GM06990 (cell line): ENCODE results near the gene ZNF668.
"Not testable (repeated sequence)": the region's sequence is repeated elsewhere in the genome, so short reads cannot be mapped to it uniquely, and the experiment has no call there.

Source experiments
- DNase-seq: peaks from one replicate; pipeline ENCODE4 v3.0.0-alpha.2; 2011; ENCODE audit not compliant: insufficient read length; ENCODE audit errors: extremely low read depth
- H3K27me3 ChIP-seq: replicated peaks from 2 replicates; pipeline ENCODE4 v1.6.0; 2011; ENCODE audit warnings: low read length; ENCODE audit not compliant: control insufficient read depth, insufficient read depth
- H3K36me3 ChIP-seq: 2 replicates; pipeline ENCODE4 v1.5.1; 2011; ENCODE audit warnings: low read length; ENCODE audit not compliant: control insufficient read depth, insufficient read depth
- H3K4me3 ChIP-seq: replicated peaks from 2 replicates; pipeline ENCODE4 v1.5.1; 2011; ENCODE audit warnings: low read depth, mild to moderate bottlenecking, control low read depth, low read length
- TF ChIP-seq, protein P1 (sequence below): IDR thresholded peaks from 2 replicates; pipeline ENCODE4 v1.5.1; 2011; ENCODE audit warnings: low read length, control low read depth, mild to moderate bottlenecking, inconsistent platforms; ENCODE audit not compliant: insufficient read depth, poor library complexity, severe bottlenecking

Gene ZNF668

DNA sequence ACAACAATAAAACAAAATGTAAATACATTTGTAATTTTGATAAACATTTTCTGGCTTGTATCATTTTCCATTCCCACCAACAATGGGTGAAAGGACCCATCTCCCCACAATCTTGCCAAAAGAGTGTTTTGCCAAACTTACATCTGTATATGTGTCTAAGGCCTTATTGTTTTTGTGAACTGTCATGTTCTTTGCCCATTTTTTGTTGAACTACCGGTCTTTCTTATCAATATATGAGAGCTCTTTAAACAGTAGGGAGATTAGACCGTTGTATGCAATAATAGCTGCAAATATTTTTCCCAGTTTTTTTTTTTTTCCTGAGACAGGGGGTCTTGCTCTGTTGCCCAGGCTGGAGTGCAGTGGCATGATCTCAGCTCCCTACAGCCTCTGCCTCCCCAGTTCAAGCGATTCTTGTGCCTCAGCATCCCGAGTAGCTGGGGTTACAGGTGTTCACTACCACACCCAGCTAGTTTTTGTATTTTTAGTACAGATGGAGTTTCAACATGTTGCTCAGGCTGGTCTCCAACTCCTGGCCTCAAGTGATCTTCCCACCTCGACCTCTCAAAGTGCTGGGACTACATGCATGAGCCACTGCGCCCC, 50.3 kb downstream of the ZNF668 start:
- H3K36me3 ChIP-seq = no peaks in the 10 kb centered on the region
- TF ChIP-seq, protein P1, sequence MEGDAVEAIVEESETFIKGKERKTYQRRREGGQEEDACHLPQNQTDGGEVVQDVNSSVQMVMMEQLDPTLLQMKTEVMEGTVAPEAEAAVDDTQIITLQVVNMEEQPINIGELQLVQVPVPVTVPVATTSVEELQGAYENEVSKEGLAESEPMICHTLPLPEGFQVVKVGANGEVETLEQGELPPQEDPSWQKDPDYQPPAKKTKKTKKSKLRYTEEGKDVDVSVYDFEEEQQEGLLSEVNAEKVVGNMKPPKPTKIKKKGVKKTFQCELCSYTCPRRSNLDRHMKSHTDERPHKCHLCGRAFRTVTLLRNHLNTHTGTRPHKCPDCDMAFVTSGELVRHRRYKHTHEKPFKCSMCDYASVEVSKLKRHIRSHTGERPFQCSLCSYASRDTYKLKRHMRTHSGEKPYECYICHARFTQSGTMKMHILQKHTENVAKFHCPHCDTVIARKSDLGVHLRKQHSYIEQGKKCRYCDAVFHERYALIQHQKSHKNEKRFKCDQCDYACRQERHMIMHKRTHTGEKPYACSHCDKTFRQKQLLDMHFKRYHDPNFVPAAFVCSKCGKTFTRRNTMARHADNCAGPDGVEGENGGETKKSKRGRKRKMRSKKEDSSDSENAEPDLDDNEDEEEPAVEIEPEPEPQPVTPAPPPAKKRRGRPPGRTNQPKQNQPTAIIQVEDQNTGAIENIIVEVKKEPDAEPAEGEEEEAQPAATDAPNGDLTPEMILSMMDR = no peak

DNA sequence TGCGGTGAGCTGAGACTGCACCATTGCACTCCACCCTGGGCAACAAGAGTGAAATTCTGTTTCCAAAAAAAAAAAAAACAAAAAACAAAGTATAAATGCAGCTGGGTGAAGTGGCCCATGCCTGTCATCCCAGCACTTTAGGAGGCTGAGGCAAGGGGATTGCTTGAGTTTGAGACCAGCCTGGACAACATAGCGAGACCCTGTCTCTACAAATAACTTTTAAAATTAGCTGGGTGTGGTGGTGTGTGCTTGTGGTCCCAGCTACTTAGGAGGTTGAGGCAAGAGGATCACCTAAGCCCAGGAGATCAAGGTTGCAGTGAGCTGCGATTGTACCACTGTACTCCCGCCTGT, 50.8 kb downstream of the ZNF668 start:
- Histone ChIP-seq H3K27me3 (no peaks in the 10 kb centered on the region), H3K36me3 (no peaks in the 10 kb centered on the region), H3K4me3 (no peak overlapping the region)
- DNase-seq = no peak
- TF ChIP-seq, protein P1 = no peak

More for the DNA sequence above, 50.3 kb downstream of the ZNF668 start:
- H3K4me3 ChIP-seq = no peak overlapping the region
- H3K27me3 ChIP-seq = no peaks in the 10 kb centered on the region
- DNase-seq = no peak

DNA sequence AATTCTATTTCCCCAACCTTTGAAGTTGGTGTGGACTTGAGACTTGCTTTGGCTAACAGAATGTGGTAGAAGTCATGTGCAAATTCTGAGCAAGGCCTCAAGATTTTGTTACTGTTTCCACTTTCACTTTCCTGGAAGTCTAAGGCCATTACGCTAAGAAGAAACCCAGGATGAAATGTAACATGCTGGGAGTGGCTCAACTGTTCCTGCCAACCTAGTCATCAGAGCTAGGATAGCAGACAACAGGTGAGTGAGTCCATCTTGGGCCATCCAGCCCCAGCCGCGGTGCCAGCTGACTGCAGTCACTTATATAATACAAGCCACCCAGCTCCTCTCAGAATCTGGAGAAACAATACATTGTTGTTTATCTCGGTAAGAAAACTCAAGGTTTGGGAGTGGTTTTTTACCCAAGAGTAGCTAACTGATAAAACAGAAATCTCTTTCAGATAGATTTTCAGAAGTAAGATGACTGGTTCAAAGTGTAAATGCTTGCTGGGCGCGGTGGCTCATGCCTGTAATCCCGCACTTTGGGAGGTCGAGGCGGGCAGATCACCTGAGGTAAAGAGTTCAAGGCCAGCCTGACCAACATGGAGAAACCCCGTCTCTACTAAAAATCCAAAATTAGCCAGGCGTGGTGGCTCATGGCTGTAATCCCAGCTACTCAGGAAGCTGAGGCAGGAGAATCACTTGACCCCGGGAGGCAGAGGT, 51.3 kb downstream of the ZNF668 start:
- Histone ChIP-seq H3K36me3 (no peaks in the 10 kb centered on the region), H3K4me3 (no peak overlapping the region), H3K27me3 (no peaks in the 10 kb centered on the region)
- no peak for DNase-seq
- TF ChIP-seq, protein P1 = no peak

DNA sequence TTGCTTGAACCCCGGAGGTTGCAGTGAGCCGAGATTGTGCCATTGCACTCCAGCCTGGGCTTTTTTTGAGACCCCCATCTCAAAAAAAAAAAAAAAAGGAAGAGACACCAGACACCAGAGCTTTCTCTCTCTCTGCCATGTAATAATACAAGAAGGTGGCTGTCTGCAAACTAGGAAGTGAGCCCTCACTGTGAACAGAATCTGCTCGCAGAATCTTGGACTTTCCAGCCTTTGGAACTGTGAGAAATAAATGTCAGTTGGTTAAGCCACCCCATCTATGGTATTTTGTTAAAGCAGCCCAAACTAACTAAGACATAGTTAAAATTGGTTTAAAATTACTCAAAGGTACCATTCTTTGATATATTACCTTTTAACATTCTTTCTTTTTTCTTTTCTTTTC, 53.5 kb downstream of the ZNF668 start:
- Histone ChIP-seq H3K27me3 (no peaks in the 10 kb centered on the region), H3K4me3 (no peak overlapping the region), H3K36me3 (no peaks in the 10 kb centered on the region)
- no peak for DNase-seq
- TF ChIP-seq, protein P1 = no peak

DNA sequence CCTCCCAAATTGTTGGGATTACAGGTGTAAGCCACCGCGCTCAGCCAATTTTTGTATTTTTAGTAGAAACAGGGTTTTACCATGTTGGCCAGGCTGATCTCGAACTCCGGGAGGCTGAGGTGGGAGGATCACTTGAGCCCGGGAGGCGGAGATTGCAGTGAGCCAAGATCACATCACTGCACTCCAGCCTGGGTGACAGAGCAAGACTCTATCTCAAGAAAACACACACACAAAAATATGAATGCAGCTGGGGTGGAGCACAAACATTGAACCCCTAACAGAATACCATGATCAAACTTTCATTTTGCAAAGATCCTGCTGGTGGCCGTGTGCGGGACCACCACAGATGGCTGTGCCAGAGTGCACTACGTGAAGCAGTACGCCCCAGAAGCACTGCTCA, 56.3 kb downstream of the ZNF668 start:
- H3K27me3 ChIP-seq, H3K4me3 ChIP-seq, H3K36me3 ChIP-seq, DNase-seq: not testable (repeated sequence)

DNA sequence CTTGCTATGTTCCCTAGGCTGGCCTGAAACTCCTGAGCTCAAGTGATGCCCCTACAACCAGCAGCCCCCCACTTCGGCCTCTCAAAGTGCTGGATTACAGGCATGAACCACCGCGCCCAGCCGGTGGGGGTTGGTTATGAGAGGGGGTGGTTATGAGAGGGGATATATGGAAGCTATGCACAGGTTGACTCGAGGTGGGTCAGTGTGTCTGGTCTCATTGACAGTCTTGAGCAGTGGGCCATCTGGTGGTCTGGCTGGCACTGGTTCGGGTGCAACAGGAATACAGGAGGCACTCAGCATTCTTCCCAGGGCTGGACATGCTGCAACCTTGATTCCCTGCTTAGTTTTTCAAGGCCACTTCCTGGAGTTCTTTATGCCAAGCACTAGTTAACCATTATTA, 58.0 kb downstream of the ZNF668 start:
- H3K36me3 ChIP-seq = no peaks in the 10 kb centered on the region
- TF ChIP-seq, protein P1 = no peak
- H3K4me3 ChIP-seq = no peak overlapping the region
- no peak for DNase-seq
- H3K27me3 ChIP-seq = peaks cover 3% of the 10 kb centered on the region

DNA sequence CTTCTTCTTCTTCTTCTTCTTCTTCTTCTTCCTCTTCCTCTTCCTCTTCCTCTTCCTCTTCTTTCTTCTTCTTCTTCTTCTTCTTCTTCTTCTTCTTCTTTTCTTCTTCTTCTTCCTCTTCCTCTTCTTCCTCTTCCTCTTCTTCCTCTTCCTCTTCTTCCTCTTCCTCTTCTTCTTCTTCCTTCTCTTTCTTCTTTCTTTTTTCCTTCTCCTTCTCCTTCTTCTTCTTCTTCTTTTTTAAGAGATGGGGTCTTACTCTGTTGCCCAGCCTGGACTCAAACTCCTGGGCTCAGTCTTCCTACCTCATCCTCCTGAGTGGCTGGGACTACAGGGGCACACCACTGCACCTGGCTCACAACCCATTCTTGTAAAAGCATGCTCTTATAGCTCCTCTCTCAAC, 60.7 kb downstream of the ZNF668 start:
- H3K27me3 ChIP-seq, H3K36me3 ChIP-seq, H3K4me3 ChIP-seq, DNase-seq: not testable (repeated sequence)

DNA sequence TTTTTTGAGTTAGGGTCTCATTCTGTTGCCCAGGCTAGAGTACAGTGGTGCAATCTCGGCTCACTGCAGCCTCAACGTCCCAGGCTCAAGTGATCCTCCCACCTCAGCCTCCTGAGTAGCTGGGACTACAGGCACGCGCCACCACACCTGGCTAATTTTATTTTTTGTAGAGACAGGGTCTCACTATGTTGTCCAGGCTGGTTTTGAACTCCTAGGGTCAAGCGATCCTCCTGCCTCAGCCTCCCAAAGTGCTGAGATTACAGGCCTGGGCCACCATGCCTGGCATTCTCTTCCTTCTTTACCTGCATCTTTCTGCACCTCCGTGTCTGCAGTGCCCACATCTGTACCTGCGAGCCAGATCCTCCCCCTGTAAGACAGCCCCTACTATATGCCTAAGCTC, 62.2 kb downstream of the ZNF668 start:
- not testable (repeated sequence) for H3K36me3 ChIP-seq, H3K4me3 ChIP-seq, H3K27me3 ChIP-seq, DNase-seq
